Stomach (tissue), 4 donors: Measurements from ENCODE around the gene PPY.

Experiments used
- POLR2A ChIP-seq, 4 donors: fragments of 450-650 bp; IDR thresholded peaks; one replicate each; pipeline ENCODE4 v1.6.1; 2016; ENCODE audit warnings: antibody characterized with exemption in 4 of 4, control low read depth in 2 of 4, mild to moderate bottlenecking in 1 of 4, moderate library complexity in 1 of 4
- TF ChIP-seq, protein P1 (sequence below), 7 experiments: fragments of 450-650 bp in 4 of 7; fragments of 200-600 bp in 3 of 7; sonication (generic) in 3 of 7; IDR thresholded peaks; one replicate each; pipeline ENCODE4 v1.5.1; 2016 to 2019; ENCODE audit warnings: antibody characterized with exemption in 7 of 7, control low read depth in 2 of 7, mild to moderate bottlenecking in 1 of 7

DNA sequence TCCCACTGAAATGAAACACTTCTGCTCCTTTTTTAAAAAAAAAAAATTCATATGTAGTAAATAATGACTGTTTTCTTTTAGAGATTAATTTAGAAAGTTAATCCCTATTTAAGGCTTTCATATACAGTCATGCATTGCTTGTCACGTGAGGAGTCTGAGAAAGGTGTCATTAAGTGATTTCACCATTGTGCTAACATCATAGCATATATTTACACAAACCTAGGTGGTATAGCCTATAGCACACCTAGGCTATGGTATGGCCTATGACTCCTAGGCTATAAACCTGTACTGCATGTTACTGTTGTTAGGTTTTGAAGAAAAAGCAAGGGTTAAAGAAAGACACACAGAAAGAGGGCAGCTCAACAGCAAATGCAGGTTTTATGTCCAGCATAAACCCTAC is 13.7 kb downstream of the PPY start:
- TF ChIP-seq, protein P1, sequence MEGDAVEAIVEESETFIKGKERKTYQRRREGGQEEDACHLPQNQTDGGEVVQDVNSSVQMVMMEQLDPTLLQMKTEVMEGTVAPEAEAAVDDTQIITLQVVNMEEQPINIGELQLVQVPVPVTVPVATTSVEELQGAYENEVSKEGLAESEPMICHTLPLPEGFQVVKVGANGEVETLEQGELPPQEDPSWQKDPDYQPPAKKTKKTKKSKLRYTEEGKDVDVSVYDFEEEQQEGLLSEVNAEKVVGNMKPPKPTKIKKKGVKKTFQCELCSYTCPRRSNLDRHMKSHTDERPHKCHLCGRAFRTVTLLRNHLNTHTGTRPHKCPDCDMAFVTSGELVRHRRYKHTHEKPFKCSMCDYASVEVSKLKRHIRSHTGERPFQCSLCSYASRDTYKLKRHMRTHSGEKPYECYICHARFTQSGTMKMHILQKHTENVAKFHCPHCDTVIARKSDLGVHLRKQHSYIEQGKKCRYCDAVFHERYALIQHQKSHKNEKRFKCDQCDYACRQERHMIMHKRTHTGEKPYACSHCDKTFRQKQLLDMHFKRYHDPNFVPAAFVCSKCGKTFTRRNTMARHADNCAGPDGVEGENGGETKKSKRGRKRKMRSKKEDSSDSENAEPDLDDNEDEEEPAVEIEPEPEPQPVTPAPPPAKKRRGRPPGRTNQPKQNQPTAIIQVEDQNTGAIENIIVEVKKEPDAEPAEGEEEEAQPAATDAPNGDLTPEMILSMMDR (IDR thresholded peaks at IDR 0.05): no peak
- TF ChIP-seq POLR2A (IDR thresholded peaks at IDR 0.05): no peak
